K562 (cell line): ENCODE measurements around the gene STXBP4. TPM values are rescaled to one million over a fixed set of nuclear protein-coding genes. Genes with fewer than 3 reads are reported as not detected.

Experiments
- ATAC-seq: fragments of 200-7000 bp; cut with Tn5 transposase; 3 replicates; pipeline ENCODE4 v1.9.1; 2020; ENCODE audit warnings: moderate library complexity
- BruUV-seq: library from RNA; stranded (reverse); fragments of 400-500 nt; replicated peaks from 2 replicates; lab custom pipeline; 2021; lab: Mats Ljungman, UMichigan
- CTCF ChIA-PET: fragments of 300-600 bp; formaldehyde crosslinking; extraction: SDS; loops from one replicate; lab custom pipeline; 2021; ENCODE audit warnings: low intra/inter-chr PET ratio; lab: Yijun Ruan, JAX
- POLR2A ChIA-PET: fragments of 300-600, 350-650 bp; sonication (Branson Sonifier 250); formaldehyde crosslinking; extraction: SDS; loops from one replicate; lab custom pipeline; 2021; ENCODE audit warnings: antibody characterized with exemption, inconsistent platforms; lab: Yijun Ruan, JAX
- DNase-seq, 4 experiments: peaks; one replicate each; pipeline versions ENCODE4 v3.0.0 to v3.0.0-alpha.2; 2011 to 2018; ENCODE audit warnings: low spot score in 3 of 4, mixed read lengths in 3 of 4; ENCODE audit errors: extremely low read depth in 1 of 4
- FAIRE-seq: peaks from 2 replicates; lab custom pipeline; 2011; peaks lifted over from hg19 to GRCh38; lab: Jason Lieb, UNC
- H2AFZ ChIP-seq: 2 replicates; pipeline ENCODE4 v1.6.0; 2011; ENCODE audit warnings: low read depth, low read length, control low read depth, inconsistent platforms
- H3K27ac ChIP-seq: fragments of 200-600 bp; 3 replicates; pipeline ENCODE4 v1.8.0; 2011; ENCODE audit warnings: low read depth, mild to moderate bottlenecking, control low read depth, inconsistent platforms, low read length, moderate library complexity, mixed read lengths; ENCODE audit errors: extremely low read depth
- H3K27me3 ChIP-seq, 2 experiments: fragments of 300-600 bp in 1 of 2; 2 replicates in 1 of 2; 3 replicates in 1 of 2; pipeline versions ENCODE4 v1.6.0 to v1.8.0; 2011; ENCODE audit warnings: inconsistent platforms in 2 of 2, low read length in 2 of 2, mild to moderate bottlenecking in 1 of 2, mixed read lengths in 1 of 2, moderate library complexity in 1 of 2; ENCODE audit not compliant: control insufficient read depth in 2 of 2, insufficient read depth in 2 of 2
- H3K36me3 ChIP-seq: fragments of 300-600 bp; 3 replicates; pipeline ENCODE4 v1.8.0; 2011; ENCODE audit warnings: mild to moderate bottlenecking, low read length, inconsistent platforms; ENCODE audit not compliant: control insufficient read depth, insufficient read depth
- H3K4me1 ChIP-seq, 2 experiments: fragments of 200-600 bp in 1 of 2; replicated peaks in 1 of 2; 2 replicates in 1 of 2; 3 replicates in 1 of 2; pipeline versions ENCODE4 v1.5.1 to v1.8.0; 2011; ENCODE audit warnings: inconsistent platforms in 2 of 2, low read length in 2 of 2, mild to moderate bottlenecking in 1 of 2, mixed read lengths in 1 of 2, moderate library complexity in 1 of 2; ENCODE audit not compliant: control insufficient read depth in 2 of 2, insufficient read depth in 2 of 2
- H3K4me2 ChIP-seq: 2 replicates; pipeline ENCODE4 v1.6.1; 2011; ENCODE audit warnings: low read length, control low read depth, inconsistent platforms, mixed read lengths; ENCODE audit not compliant: insufficient read depth
- H3K4me3 ChIP-seq: fragments of 200-600 bp; sonication (generic), shearing (Covaris generic); 2 replicates; pipeline ENCODE4 v1.5.1; 2016; ENCODE audit warnings: control low read depth, inconsistent platforms
- H3K79me2 ChIP-seq: fragments of 200-600 bp; 3 replicates; pipeline ENCODE4 v1.8.0; 2011; ENCODE audit warnings: low read length, inconsistent platforms; ENCODE audit not compliant: control insufficient read depth, insufficient read depth
- H3K9ac ChIP-seq, 2 experiments: 2 replicates each; pipeline versions ENCODE4 v1.6.0 to v1.6.1; 2011; ENCODE audit warnings: low read depth in 2 of 2, low read length in 2 of 2, control low read depth in 1 of 2, inconsistent platforms in 1 of 2, mild to moderate bottlenecking in 1 of 2, mixed read lengths in 1 of 2; ENCODE audit not compliant: insufficient read depth in 1 of 2
- H3K9me1 ChIP-seq: one replicate; pipeline ENCODE4 v1.6.0; 2011; ENCODE audit warnings: inconsistent platforms, mild to moderate bottlenecking, low read length, moderate library complexity; ENCODE audit not compliant: control insufficient read depth, insufficient read depth
- H3K9me3 ChIP-seq: replicated peaks from 2 replicates; pipeline ENCODE4 v1.5.1; 2011; ENCODE audit warnings: low read depth, low read length, inconsistent platforms; ENCODE audit not compliant: control insufficient read depth, insufficient read depth
- H4K20me1 ChIP-seq: replicated peaks from 2 replicates; pipeline ENCODE4 v1.6.1; 2011; ENCODE audit warnings: low read length, inconsistent platforms, mixed read lengths; ENCODE audit not compliant: control insufficient read depth, insufficient read depth
- MEIS2 ChIP-seq: fragments of 450-650 bp; IDR thresholded peaks from 2 replicates; pipeline ENCODE4 v1.6.1; 2014; ENCODE audit warnings: mild to moderate bottlenecking; ENCODE audit not compliant: partially characterized antibody
- PBX2 ChIP-seq, 2 experiments: IDR thresholded peaks in 1 of 2; conservative IDR thresholded peaks in 1 of 2; 2 replicates each; pipeline ENCODE4 v1.6.1; 2016; ENCODE audit warnings: low read depth in 2 of 2, mild to moderate bottlenecking in 1 of 2, missing compliant biosample characterization in 1 of 2, missing genetic modification characterization in 1 of 2, moderate library complexity in 1 of 2
- PTRF ChIP-seq: fragments of 450-650 bp; IDR thresholded peaks from 2 replicates; pipeline ENCODE4 v1.6.1; 2016; ENCODE audit warnings: mild to moderate bottlenecking, missing genetic modification characterization, missing compliant biosample characterization
- SPI1 ChIP-seq: IDR thresholded peaks from 2 replicates; pipeline ENCODE4 v1.6.1; 2011; ENCODE audit warnings: low read depth, low read length, control low read depth, borderline replicate concordance
- U2AF2 ChIP-seq: fragments of 200-400 bp; formaldehyde crosslinking; optimal IDR thresholded peaks from 2 replicates; pipeline ENCODE3; 2017; ENCODE audit warnings: low read depth, mild to moderate bottlenecking, low read length
- ZBTB5 ChIP-seq: fragments of 450-650 bp; IDR thresholded peaks from 2 replicates; pipeline ENCODE4 v1.6.1; 2017; ENCODE audit warnings: antibody characterized with exemption
- ZFP30 ChIP-seq: fragments of 250-450 bp; sonication (Bioruptor Pico); IDR thresholded peaks from 2 replicates; pipeline ENCODE4 v1.8.0; 2022; ENCODE audit warnings: moderate library complexity, mild to moderate bottlenecking, inconsistent platforms, borderline replicate concordance
- ZFPM2 ChIP-seq: fragments of 250-450 bp; sonication (Bioruptor Pico); IDR thresholded peaks from 2 replicates; pipeline ENCODE4 v1.5.1; 2022; ENCODE audit warnings: mild to moderate bottlenecking
- WGBS: fragments of 100-300 bp; shearing (Covaris generic); methylation state at CpG from one replicate; pipeline ENCODE4 v1.1.6; 2016; ENCODE audit warnings: low coverage, mixed read lengths; ENCODE audit not compliant: insufficient coverage; ENCODE audit errors: missing lambda C conversion rate; 5-methylcytosine and 5-hydroxymethylcytosine counted together
- in situ Hi-C: fragments of 300-500 bp; cut with MboI; formaldehyde crosslinking; loops from 4 replicates; pipeline ENCODE4 v1.15.0; 2018; ENCODE audit warnings: inconsistent platforms, mixed read lengths
- intact Hi-C: fragments of 100-400 bp; cut with micrococcal nuclease; formaldehyde crosslinking; loops from 2 replicates; pipeline ENCODE4 v1.14.2; 2022
- polyA plus RNA-seq, 8 experiments: library from polyadenylated mRNA; depleted of rRNA in 4 of 8; stranded (reverse) in 5 of 8; unstranded in 3 of 8; fragments of >200 nt; fragmentation: Nextera tagmentation in 2 of 8; fragmentation: Illumina TruSeq in 1 of 8; extraction: Ambion mirVana in 2 of 8; extraction: Trizol in 1 of 8; gene quantifications; 2 replicates each; pipeline versions ENCODE4 v1.2.1 to v1.2.3, GENCODE V29; 2011 to 2014; ENCODE audit warnings: inconsistent platforms in 1 of 8, missing spikeins in 1 of 8
- total RNA-seq, 7 experiments: library from RNA; depleted of rRNA in 6 of 7; stranded (reverse); fragments of >200 nt in 6 of 7; fragmentation: Illumina TruSeq in 2 of 7; extraction: Trizol in 2 of 7; gene quantifications; 2 replicates each; pipeline versions ENCODE4 v1.2.1 to v1.2.3, GENCODE V29; 2011 to 2021; ENCODE audit warnings: low replicate concordance in 1 of 7

STXBP4 gene
- total and polyA plus RNA-seq, 9 of the 15 experiments (the other 6 are each of a cell fraction or from before 2014, with no cell fraction given) = 11.6 to 23.2 (median 18.5) TPM

GRCh38 chr17:54977744-54978143, 9.2 kb downstream of the STXBP4 start:
- peaks cover 78% of the 10 kb centered on the region for H3K79me2 ChIP-seq
- POLR2A ChIA-PET = interaction anchor here (1.0 kb wide), 1 partner anchor 10 kb away, joined by 3 read pairs; no protein-coding TSS in a partner anchor

GRCh38 chr17:54979657-54980056, 11.1 kb downstream of the STXBP4 start:
- Histone ChIP-seq H4K20me1 (no peaks in the 10 kb centered on the region), H3K4me3 (no peak overlapping the region), H2AFZ (no peak overlapping the region), H3K9me3 (no peaks in the 10 kb centered on the region), H3K9ac (no peak overlapping the region), H3K27ac (no peak overlapping the region), H3K9me1 (no peaks in the 10 kb centered on the region), H3K36me3 (no peaks in the 10 kb centered on the region; the same call in 1 of the 3 replicates), H3K4me2 (no peak overlapping the region), H3K27me3 (no peaks in the 10 kb centered on the region), H3K79me2 (peaks cover 67% of the 10 kb centered on the region), H3K4me1 (peaks cover 0 to 2% of the 10 kb centered on the region in 2 experiments; a peak in 1 of 5 replicates)
- ATAC-seq = no peak
- no TSS peak for BruUV-seq
- TF ChIP-seq U2AF2 (no peak), ZBTB5 (no peak), ZFP30 (CRISPR knock-in tag) (no peak), PBX2 (CRISPR knock-in tag; IDR thresholded peaks at IDR 0.05; ENCODE audit: low read depth) (no peak), PBX2 (tag; conservative IDR thresholded peaks at IDR 0.05; ENCODE audit: low read depth) (peak; percentile 33; the same call in 1 of the 2 replicates), MEIS2 (peak; percentile 17), PTRF (no peak)
- ChIA-PET CTCF (interaction anchor here (0.7 kb wide), 1 partner anchor 10 kb away, joined by 3 read pairs; no protein-coding TSS in a partner anchor), POLR2A (no interaction called here)
- intact Hi-C loops (no loop called here), in situ Hi-C loops (no loop called here)
- no peak for FAIRE-seq
- no peak for DNase-seq

More at GRCh38 chr17:54977744-54978143, 9.2 kb downstream of the STXBP4 start:
- no peak for FAIRE-seq
- CTCF ChIA-PET = no interaction called here
- no peaks in the 10 kb centered on the region for H3K27me3 ChIP-seq
- BruUV-seq = no TSS peak
- H3K36me3 ChIP-seq = no peaks in the 10 kb centered on the region; the same call in 1 of the 3 replicates
- no peak overlapping the region for H3K27ac ChIP-seq
- ATAC-seq = no peak
- H4K20me1 ChIP-seq = no peaks in the 10 kb centered on the region
- intact Hi-C loops = no loop called here
- H3K4me1 ChIP-seq = peaks cover 0 to 5% of the 10 kb centered on the region in 2 experiments; a peak in 1 of 5 replicates
- TF ChIP-seq ZFPM2 (CRISPR knock-in tag) (no peak), SPI1 (peak; percentile 38; the same call in 1 of the 2 replicates)
- H2AFZ ChIP-seq = no peak overlapping the region
- H3K9ac ChIP-seq = no peak overlapping the region
- no peak for DNase-seq
- in situ Hi-C loops = no loop called here
- H3K9me1 ChIP-seq = no peaks in the 10 kb centered on the region
- no peak overlapping the region for H3K4me2 ChIP-seq
- no peaks in the 10 kb centered on the region for H3K9me3 ChIP-seq
- H3K4me3 ChIP-seq = no peak overlapping the region
- 79% methylated on average over 2 of the region's 2 CpGs for WGBS
